ENCODE measurements around the gene C10orf90. TPM values are rescaled to one million over a fixed set of nuclear protein-coding genes. Genes with fewer than 3 reads are reported as not detected.

C10orf90 gene
- total RNA-seq, 2 experiments from 2014 or later, result not detected

- DNase-seq (no peak), ATAC-seq (no peak)
- intact Hi-C loops (cut with DNase I, micrococcal nuclease), result no loop called here
- H3K27me3 Mint-ChIP-seq, result peaks cover 3% of the 10 kb centered on the region
- no peak overlapping the region for H3K27ac Mint-ChIP-seq
- CTCF ChIA-PET, result no interaction called here
- no peaks in the 10 kb centered on the region for H3K4me1 Mint-ChIP-seq
- H3K4me3 Mint-ChIP-seq, result no peak overlapping the region
- no peaks in the 10 kb centered on the region for H3K9me3 Mint-ChIP-seq (ENCODE audit: low read depth)
- H3K36me3 Mint-ChIP-seq (ENCODE audit: low read depth), result no peaks in the 10 kb centered on the region
- POLR2A ChIA-PET, result no interaction called here
These were observed 232.7 kb downstream of the C10orf90 start for GRCh38 chr10:126437635-126438406.

DNA sequence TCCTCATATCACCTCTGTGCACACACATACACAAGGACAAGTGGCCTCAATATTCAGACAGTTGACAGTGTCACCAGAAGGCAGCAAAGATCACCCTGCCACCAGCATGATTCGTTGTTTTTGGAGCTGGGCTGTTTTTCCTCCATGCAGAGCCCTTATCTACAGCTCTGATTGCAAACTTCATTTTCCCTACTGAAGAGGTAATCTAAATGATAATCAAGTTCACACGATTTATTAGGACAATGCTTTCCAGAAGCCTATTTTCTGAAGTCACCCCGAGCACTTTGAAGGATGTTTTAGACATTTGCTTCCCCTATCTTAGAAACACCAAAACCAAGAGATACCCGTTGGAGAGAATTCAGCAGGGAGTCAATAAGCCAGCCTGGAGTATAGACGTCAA, 236.3 kb downstream of the C10orf90 start:
- Mint-ChIP-seq H3K9me3 (ENCODE audit: low read depth) (no peaks in the 10 kb centered on the region), H3K27ac (no peak overlapping the region), H3K4me3 (no peak overlapping the region), H3K4me1 (no peaks in the 10 kb centered on the region), H3K36me3 (ENCODE audit: low read depth) (no peaks in the 10 kb centered on the region), H3K27me3 (peaks cover 3% of the 10 kb centered on the region)
- ATAC-seq (no peak), DNase-seq (no peak)
- intact Hi-C loops (cut with DNase I, micrococcal nuclease), result no loop called here
- ChIA-PET CTCF (no interaction called here), POLR2A (no interaction called here)

GRCh38 chr10:126433351-126433750, 237.1 kb downstream of the C10orf90 start:
- ATAC-seq, result peak; percentile 39
- Mint-ChIP-seq H3K27ac (no peak overlapping the region), H3K4me1 (no peaks in the 10 kb centered on the region), H3K4me3 (no peak overlapping the region), H3K27me3 (no peaks in the 10 kb centered on the region), H3K36me3 (ENCODE audit: low read depth) (no peaks in the 10 kb centered on the region), H3K9me3 (ENCODE audit: low read depth) (no peaks in the 10 kb centered on the region)
- intact Hi-C loops (cut with DNase I, micrococcal nuclease), result no loop called here
- peak; percentile 7 for DNase-seq
- CTCF ChIA-PET, result no interaction called here
- POLR2A ChIA-PET, result no interaction called here

DNA sequence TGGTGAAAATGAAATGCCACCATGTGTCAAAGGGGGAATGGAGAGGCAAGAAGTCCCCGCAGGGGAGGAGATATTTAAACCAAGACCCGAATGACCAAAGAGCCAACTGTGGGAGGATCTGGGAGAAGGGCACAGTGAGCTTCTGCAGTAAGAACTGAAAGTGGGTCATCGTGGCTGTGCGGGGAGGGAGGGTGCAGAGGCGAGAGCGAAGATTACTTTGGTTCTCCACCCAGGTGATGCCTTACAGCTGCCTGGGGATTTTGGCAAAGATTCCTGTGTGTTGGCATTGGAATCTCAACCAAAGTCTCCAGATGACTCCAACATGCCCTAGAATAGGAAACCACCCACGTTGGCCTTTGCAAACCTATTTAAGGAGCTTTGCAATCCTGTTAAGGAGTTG, 238.0 kb downstream of the C10orf90 start:
- intact Hi-C loops (cut with DNase I, micrococcal nuclease), result no loop called here
- ATAC-seq, result no peak
- DNase-seq, result no peak
- no peak overlapping the region for H3K27ac Mint-ChIP-seq
- ChIA-PET POLR2A (interaction anchor here (0.6 kb wide), 1 partner anchor 86 kb away, joined by 3 read pairs; no protein-coding TSS in a partner anchor), CTCF (no interaction called here)
- H3K36me3 Mint-ChIP-seq (ENCODE audit: low read depth), result no peaks in the 10 kb centered on the region
- no peaks in the 10 kb centered on the region for H3K9me3 Mint-ChIP-seq (ENCODE audit: low read depth)
- no peaks in the 10 kb centered on the region for H3K27me3 Mint-ChIP-seq
- no peaks in the 10 kb centered on the region for H3K4me1 Mint-ChIP-seq
- no peak overlapping the region for H3K4me3 Mint-ChIP-seq

- no peaks in the 10 kb centered on the region for H3K4me1 Mint-ChIP-seq
- H3K9me3 Mint-ChIP-seq (ENCODE audit: low read depth), result no peaks in the 10 kb centered on the region
- ChIA-PET POLR2A (interaction anchor here (0.6 kb wide), 1 partner anchor 87 kb away, joined by 3 read pairs; no protein-coding TSS in a partner anchor), CTCF (no interaction called here)
- no peak for DNase-seq
- H3K36me3 Mint-ChIP-seq (ENCODE audit: low read depth), result no peaks in the 10 kb centered on the region
- H3K27me3 Mint-ChIP-seq, result no peaks in the 10 kb centered on the region
- intact Hi-C loops (cut with DNase I, micrococcal nuclease), result no loop called here
- H3K27ac Mint-ChIP-seq, result no peak overlapping the region
- ATAC-seq, result no peak
- H3K4me3 Mint-ChIP-seq, result no peak overlapping the region
These were observed 238.7 kb downstream of the C10orf90 start for GRCh38 chr10:126431816-126432215.

DNA sequence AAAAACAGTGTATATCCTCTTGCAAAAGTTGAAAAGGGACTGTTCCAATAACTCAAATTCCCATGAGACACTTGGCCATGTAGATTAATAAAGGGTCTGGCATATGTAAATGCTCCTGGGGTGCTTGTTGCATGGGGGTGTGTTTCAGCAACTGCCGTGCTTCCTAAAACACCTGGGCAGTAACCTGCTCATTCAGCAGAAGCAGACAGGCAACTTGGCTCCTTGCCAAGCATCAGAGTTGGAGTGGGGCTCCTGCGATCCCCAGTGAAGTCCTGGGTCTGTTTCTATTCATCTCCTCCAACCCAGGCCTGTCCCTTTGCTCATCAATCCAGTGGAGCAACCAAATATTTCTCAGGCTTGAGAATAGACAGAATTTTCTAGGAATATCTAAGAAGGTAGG, 240.0 kb downstream of the C10orf90 start:
- no peaks in the 10 kb centered on the region for H3K36me3 Mint-ChIP-seq (ENCODE audit: low read depth)
- DNase-seq (no peak), ATAC-seq (no peak)
- intact Hi-C loops (cut with DNase I, micrococcal nuclease), result no loop called here
- H3K27ac Mint-ChIP-seq, result no peak overlapping the region
- H3K27me3 Mint-ChIP-seq, result peaks cover 2% of the 10 kb centered on the region
- no peaks in the 10 kb centered on the region for H3K4me1 Mint-ChIP-seq
- peaks cover 1% of the 10 kb centered on the region for H3K9me3 Mint-ChIP-seq (ENCODE audit: low read depth)
- ChIA-PET CTCF (no interaction called here), POLR2A (no interaction called here)
- no peak overlapping the region for H3K4me3 Mint-ChIP-seq

DNA sequence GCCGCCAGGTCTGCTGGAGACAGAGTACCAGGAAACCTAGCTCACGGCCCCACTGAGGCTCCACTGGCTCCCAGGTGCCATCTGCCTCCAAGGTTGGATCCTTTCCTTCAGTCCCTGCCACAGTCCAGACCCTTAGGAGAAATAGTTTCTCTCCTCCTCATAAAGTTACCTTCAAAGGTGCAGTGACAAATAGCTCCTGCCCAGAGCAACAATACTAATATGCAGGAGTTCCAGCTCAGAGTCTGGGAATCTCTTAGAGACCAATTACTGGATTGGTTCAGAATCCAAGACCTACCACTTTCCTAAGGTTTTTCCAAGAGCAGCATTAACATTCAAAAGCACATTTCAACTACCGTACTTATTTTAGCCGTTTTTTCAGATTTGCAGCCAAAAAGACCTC, 241.2 kb downstream of the C10orf90 start:
- Mint-ChIP-seq H3K9me3 (ENCODE audit: low read depth) (peaks cover 9% of the 10 kb centered on the region), H3K36me3 (ENCODE audit: low read depth) (no peaks in the 10 kb centered on the region), H3K27me3 (peaks cover 2% of the 10 kb centered on the region), H3K4me3 (no peak overlapping the region), H3K4me1 (no peaks in the 10 kb centered on the region), H3K27ac (no peak overlapping the region)
- intact Hi-C loops (cut with DNase I, micrococcal nuclease), result no loop called here
- ChIA-PET CTCF (no interaction called here), POLR2A (no interaction called here)
- DNase-seq (no peak), ATAC-seq (no peak)

DNA sequence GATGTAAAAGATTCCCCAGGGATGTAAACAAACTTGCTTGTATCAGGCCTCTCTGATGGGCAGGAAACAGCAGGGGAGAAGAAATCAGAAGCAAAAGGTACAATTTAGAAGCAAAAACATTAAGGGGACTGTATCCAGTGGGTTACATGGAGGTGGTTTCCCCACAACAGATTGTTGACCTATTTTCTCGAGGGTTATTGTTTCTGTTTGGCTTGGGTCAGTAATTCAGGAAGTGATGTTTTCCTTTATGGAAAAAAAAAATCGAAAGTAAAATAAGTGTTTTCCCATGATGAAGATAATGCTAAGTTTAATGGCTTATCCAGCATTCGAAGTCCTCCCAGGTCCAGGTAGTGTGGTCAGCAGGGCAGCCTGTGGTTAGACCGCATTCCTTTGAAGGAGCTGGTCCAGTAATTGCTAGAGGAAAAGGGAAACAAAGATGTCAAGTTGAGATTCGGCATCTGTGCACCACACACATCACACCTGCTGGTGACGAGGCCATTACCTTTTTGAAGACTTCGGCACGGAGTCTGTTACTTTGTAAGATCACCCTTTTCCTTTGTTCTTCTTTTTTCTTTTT, 244.9 kb downstream of the C10orf90 start:
- Mint-ChIP-seq H3K27ac (no peak overlapping the region), H3K9me3 (ENCODE audit: low read depth) (peaks cover 12% of the 10 kb centered on the region), H3K36me3 (ENCODE audit: low read depth) (no peaks in the 10 kb centered on the region), H3K4me1 (no peaks in the 10 kb centered on the region), H3K27me3 (peaks cover 2% of the 10 kb centered on the region), H3K4me3 (no peak overlapping the region)
- POLR2A ChIA-PET, result no interaction called here
- intact Hi-C loops (cut with DNase I, micrococcal nuclease), result no loop called here
- CTCF ChIA-PET, result no interaction called here
- ATAC-seq, result no peak
- DNase-seq, result no peak

GRCh38 chr10:126425032-126425431, 245.5 kb downstream of the C10orf90 start:
- POLR2A ChIA-PET, result no interaction called here
- Mint-ChIP-seq H3K27ac (no peak overlapping the region), H3K9me3 (ENCODE audit: low read depth) (peaks cover 12% of the 10 kb centered on the region), H3K36me3 (ENCODE audit: low read depth) (no peaks in the 10 kb centered on the region), H3K4me1 (no peaks in the 10 kb centered on the region), H3K4me3 (no peak overlapping the region), H3K27me3 (peaks cover 2% of the 10 kb centered on the region)
- ATAC-seq, result no peak
- no peak for DNase-seq
- intact Hi-C loops (cut with DNase I, micrococcal nuclease), result no loop called here
- CTCF ChIA-PET, result no interaction called here

DNA sequence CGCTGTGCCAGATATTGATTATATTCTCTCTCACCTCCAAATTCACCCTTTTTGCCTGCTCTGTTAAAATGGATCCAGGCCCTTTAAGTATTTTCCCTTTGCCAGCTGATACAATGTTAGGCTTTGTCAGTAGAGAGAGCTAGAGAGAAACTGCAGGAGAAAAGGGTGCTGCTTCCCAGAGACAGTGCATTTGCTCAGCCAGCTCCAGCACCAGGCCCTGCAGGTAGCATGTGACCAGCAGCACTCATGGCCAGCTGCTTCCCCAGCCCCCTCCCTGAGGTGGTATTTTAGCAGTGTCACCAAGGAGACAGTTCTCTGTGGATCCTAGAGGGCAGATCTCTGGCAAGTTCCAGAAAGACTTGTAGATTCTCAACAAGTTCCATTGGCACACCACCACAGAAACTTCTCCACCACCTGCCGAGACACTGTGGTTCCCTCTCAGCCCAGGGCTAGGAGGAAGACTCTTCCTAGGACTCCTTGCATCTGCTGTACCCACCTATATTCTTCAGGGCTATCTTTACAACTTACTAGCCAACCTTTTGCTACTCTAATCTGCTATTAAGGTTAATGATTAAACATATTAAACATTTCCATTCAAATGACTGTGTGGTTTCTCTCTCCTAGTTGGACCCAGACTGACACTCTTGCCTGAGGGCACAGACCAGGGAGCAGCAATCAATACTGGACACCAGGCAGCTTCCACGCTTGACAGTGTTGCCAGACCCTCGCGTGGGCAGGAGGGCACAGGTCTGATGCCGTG, 246.6 kb downstream of the C10orf90 start:
- ChIA-PET CTCF (no interaction called here), POLR2A (no interaction called here)
- H3K36me3 Mint-ChIP-seq (ENCODE audit: low read depth), result no peaks in the 10 kb centered on the region
- H3K27me3 Mint-ChIP-seq, result peaks cover 2% of the 10 kb centered on the region
- no peak for DNase-seq
- H3K4me3 Mint-ChIP-seq, result no peak overlapping the region
- intact Hi-C loops (cut with DNase I, micrococcal nuclease), result no loop called here
- no peak for ATAC-seq
- peaks cover 12% of the 10 kb centered on the region for H3K9me3 Mint-ChIP-seq (ENCODE audit: low read depth)
- no peak overlapping the region for H3K27ac Mint-ChIP-seq
- H3K4me1 Mint-ChIP-seq, result no peaks in the 10 kb centered on the region

- CTCF ChIA-PET, result no interaction called here
- peaks cover 2% of the 10 kb centered on the region for H3K27me3 Mint-ChIP-seq
- no peak overlapping the region for H3K4me3 Mint-ChIP-seq
- POLR2A ChIA-PET, result no interaction called here
- ATAC-seq, result no peak
- DNase-seq, result no peak
- no peaks in the 10 kb centered on the region for H3K4me1 Mint-ChIP-seq
- peaks cover 12% of the 10 kb centered on the region for H3K9me3 Mint-ChIP-seq (ENCODE audit: low read depth)
- no peaks in the 10 kb centered on the region for H3K36me3 Mint-ChIP-seq (ENCODE audit: low read depth)
- intact Hi-C loops (cut with DNase I, micrococcal nuclease), result no loop called here
- no peak overlapping the region for H3K27ac Mint-ChIP-seq
These were observed 247.9 kb downstream of the C10orf90 start for GRCh38 chr10:126422567-126422966.

GRCh38 chr10:126421756-126422256, 248.7 kb downstream of the C10orf90 start:
- Mint-ChIP-seq H3K36me3 (ENCODE audit: low read depth) (no peaks in the 10 kb centered on the region), H3K4me1 (no peaks in the 10 kb centered on the region), H3K9me3 (ENCODE audit: low read depth) (peaks cover 13% of the 10 kb centered on the region), H3K27me3 (peaks cover 2% of the 10 kb centered on the region), H3K27ac (no peak overlapping the region), H3K4me3 (no peak overlapping the region)
- no peak for DNase-seq
- ATAC-seq, result no peak
- POLR2A ChIA-PET, result no interaction called here
- intact Hi-C loops (cut with DNase I, micrococcal nuclease), result no loop called here
- CTCF ChIA-PET, result no interaction called here
